Mucosa of rectum (tissue), 2 donors: ENCODE measurements around the gene OPCML.

ENCODE experiments used
- H3K27ac ChIP-seq, 2 donors: one replicate each; pipeline ENCODE4 v1.7.0; 2013; ENCODE audit warnings: inconsistent platforms in 2 of 2, low read depth in 2 of 2, low read length in 2 of 2
- H3K27me3 ChIP-seq, 2 donors: one replicate each; pipeline ENCODE4 v1.7.0; 2013; ENCODE audit warnings: low read length in 2 of 2; ENCODE audit not compliant: control insufficient read depth in 2 of 2, insufficient read depth in 2 of 2
- H3K36me3 ChIP-seq, 2 donors: one replicate each; pipeline ENCODE4 v1.7.0; 2013; ENCODE audit warnings: low read length in 2 of 2; ENCODE audit not compliant: control insufficient read depth in 2 of 2, insufficient read depth in 2 of 2
- H3K4me1 ChIP-seq, 2 donors: one replicate each; pipeline ENCODE4 v1.7.0; 2013; ENCODE audit warnings: low read length in 2 of 2, mild to moderate bottlenecking in 1 of 2; ENCODE audit not compliant: control insufficient read depth in 2 of 2, insufficient read depth in 2 of 2
- H3K4me3 ChIP-seq, 2 donors: one replicate each; pipeline ENCODE4 v1.7.0; 2013; ENCODE audit warnings: low read length in 2 of 2
- H3K9ac ChIP-seq, 2 donors: one replicate each; pipeline ENCODE4 v1.7.0; 2013; ENCODE audit warnings: low read length in 2 of 2, low read depth in 1 of 2, mild to moderate bottlenecking in 1 of 2
- H3K9me3 ChIP-seq, 2 donors: one replicate each; pipeline ENCODE4 v1.7.0; 2013; ENCODE audit warnings: low read length in 2 of 2; ENCODE audit not compliant: control insufficient read depth in 2 of 2
- donor health status: healthy.
- donor health status: Normal muscosa, but diverticular disease.

Gene OPCML

GRCh38 chr11:133070021-133070713, 462.1 kb downstream of the OPCML start:
- no peak overlapping the region for H3K4me3 ChIP-seq
- peaks cover 0 to 3% of the 10 kb centered on the region in 2 donors for H3K27me3 ChIP-seq
- H3K9ac ChIP-seq, result no peak overlapping the region
- no peaks in the 10 kb centered on the region for H3K9me3 ChIP-seq
- no peak overlapping the region for H3K27ac ChIP-seq
- H3K4me1 ChIP-seq, result no peaks in the 10 kb centered on the region
- H3K36me3 ChIP-seq, result no peaks in the 10 kb centered on the region

- Histone ChIP-seq H3K4me1 (no peaks in the 10 kb centered on the region), H3K9me3 (no peaks in the 10 kb centered on the region), H3K27me3 (peaks cover 2 to 3% of the 10 kb centered on the region in 2 donors), H3K27ac (no peak overlapping the region), H3K36me3 (no peaks in the 10 kb centered on the region), H3K9ac (no peak overlapping the region), H3K4me3 (no peak overlapping the region)
Measured at GRCh38 chr11:133065847-133066485, 466.3 kb downstream of the OPCML start.

- peak overlapping the region in 1 of 2 donors; percentile 65 for H3K4me3 ChIP-seq
- H3K27me3 ChIP-seq, result peaks cover 0 to 2% of the 10 kb centered on the region in 2 donors
Measured at GRCh38 chr11:133064961-133065360, 467.3 kb downstream of the OPCML start.

GRCh38 chr11:133064152-133064877, 468.0 kb downstream of the OPCML start:
- peak overlapping the region; percentile 53 to 65 for H3K4me3 ChIP-seq
- H3K27me3 ChIP-seq, result peaks cover 0 to 2% of the 10 kb centered on the region in 2 donors
- H3K9me3 ChIP-seq, result no peaks in the 10 kb centered on the region
- peak overlapping the region in 1 of 2 donors; percentile 2 for H3K9ac ChIP-seq
- no peaks in the 10 kb centered on the region for H3K4me1 ChIP-seq
- H3K36me3 ChIP-seq, result no peaks in the 10 kb centered on the region
- no peak overlapping the region for H3K27ac ChIP-seq

More at GRCh38 chr11:133064961-133065360, 467.3 kb downstream of the OPCML start:
- Histone ChIP-seq H3K4me1 (no peaks in the 10 kb centered on the region), H3K36me3 (no peaks in the 10 kb centered on the region), H3K27ac (no peak overlapping the region), H3K9ac (no peak overlapping the region), H3K9me3 (no peaks in the 10 kb centered on the region)

GRCh38 chr11:133058501-133058900, 473.8 kb downstream of the OPCML start:
- no peak overlapping the region for H3K27ac ChIP-seq
- no peak overlapping the region for H3K9ac ChIP-seq
- H3K4me3 ChIP-seq, result no peak overlapping the region
- H3K4me1 ChIP-seq, result no peaks in the 10 kb centered on the region
- no peaks in the 10 kb centered on the region for H3K36me3 ChIP-seq
- H3K9me3 ChIP-seq, result no peaks in the 10 kb centered on the region
- peaks cover 0 to 2% of the 10 kb centered on the region in 2 donors for H3K27me3 ChIP-seq

- H3K4me3 ChIP-seq, result no peak overlapping the region
- no peak overlapping the region for H3K9ac ChIP-seq
- no peaks in the 10 kb centered on the region for H3K36me3 ChIP-seq
- no peak overlapping the region for H3K27ac ChIP-seq
- no peaks in the 10 kb centered on the region for H3K4me1 ChIP-seq
- H3K27me3 ChIP-seq, result peaks cover 0 to 2% of the 10 kb centered on the region in 2 donors
- H3K9me3 ChIP-seq, result no peaks in the 10 kb centered on the region
Measured at GRCh38 chr11:133053124-133053776, 479.1 kb downstream of the OPCML start.

GRCh38 chr11:133052537-133052936, 479.8 kb downstream of the OPCML start:
- H3K36me3 ChIP-seq, result no peaks in the 10 kb centered on the region
- H3K9ac ChIP-seq, result no peak overlapping the region
- no peaks in the 10 kb centered on the region for H3K9me3 ChIP-seq
- H3K4me3 ChIP-seq, result no peak overlapping the region
- H3K27me3 ChIP-seq, result peaks cover 0 to 2% of the 10 kb centered on the region in 2 donors
- H3K4me1 ChIP-seq, result no peaks in the 10 kb centered on the region
- no peak overlapping the region for H3K27ac ChIP-seq

GRCh38 chr11:133049244-133050019, 482.9 kb downstream of the OPCML start:
- no peaks in the 10 kb centered on the region for H3K4me1 ChIP-seq
- no peak overlapping the region for H3K9ac ChIP-seq
- no peaks in the 10 kb centered on the region for H3K9me3 ChIP-seq
- peaks cover 0 to 2% of the 10 kb centered on the region in 2 donors for H3K27me3 ChIP-seq
- no peaks in the 10 kb centered on the region for H3K36me3 ChIP-seq
- no peak overlapping the region for H3K4me3 ChIP-seq
- H3K27ac ChIP-seq, result no peak overlapping the region

GRCh38 chr11:133048270-133048669, 484.0 kb downstream of the OPCML start:
- no peaks in the 10 kb centered on the region for H3K4me1 ChIP-seq
- H3K4me3 ChIP-seq, result no peak overlapping the region
- peaks cover 0 to 2% of the 10 kb centered on the region in 2 donors for H3K27me3 ChIP-seq
- no peak overlapping the region for H3K9ac ChIP-seq
- no peaks in the 10 kb centered on the region for H3K36me3 ChIP-seq
- H3K9me3 ChIP-seq, result no peaks in the 10 kb centered on the region
- H3K27ac ChIP-seq, result no peak overlapping the region
